Renal pelvis (tissue), 12 donors: ENCODE measurements around the gene PITPNM3. TPM values are rescaled to one million over a fixed set of nuclear protein-coding genes. Genes with fewer than 3 reads are reported as not detected.
"Not testable (repeated sequence)": the region's sequence is repeated elsewhere in the genome, so short reads cannot be mapped to it uniquely, and the experiment has no call there.

Source experiments
- DNase-seq: peaks from one replicate; pipeline ENCODE4 v3.0.0-alpha.2; 2013
- long read RNA-seq, 16 experiments: transcript quantifications; one replicate each; lab custom pipeline, GENCODE V29; 2026
- polyA plus RNA-seq, 3 donors: library from polyadenylated mRNA; unstranded; fragments of 120-200 nt; gene quantifications; one replicate each; pipeline ENCODE4 v1.2.1, GENCODE V29; 2013; ENCODE audit not compliant: insufficient read length in 3 of 3

PITPNM3 gene
- polyA plus RNA-seq = 10 to 100 TPM in 1 of 3 donors, 1 to 10 TPM in 2; 8.2 to 10.0 (median 9.8) TPM
- long read RNA-seq, donor 1 = 0 reads
- long read RNA-seq, donor 2 = 0 reads
- long read RNA-seq, donor 3, full-length matches to known transcripts = 1 of 1 reads
- long read RNA-seq, donor 3, partial matches to known transcripts = 0 of 1 reads
- long read RNA-seq, donor 3, other reads (novel, unspliced or antisense) = 0 of 1 reads
- long read RNA-seq, donor 4, full-length matches to known transcripts = 1 of 1 reads
- long read RNA-seq, donor 4, partial matches to known transcripts = 0 of 1 reads
- long read RNA-seq, donor 4, other reads (novel, unspliced or antisense) = 0 of 1 reads
- long read RNA-seq, donor 5 = 0 reads
- long read RNA-seq, donor 6, full-length matches to known transcripts = 1 of 1 reads
- long read RNA-seq, donor 6, partial matches to known transcripts = 0 of 1 reads
- long read RNA-seq, donor 6, other reads (novel, unspliced or antisense) = 0 of 1 reads
- long read RNA-seq, donor 7 = 0 reads
- long read RNA-seq, donor 8 = 0 reads
- long read RNA-seq, donor 9, full-length matches to known transcripts = 2 of 2 reads
- long read RNA-seq, donor 9, partial matches to known transcripts = 0 of 2 reads
- long read RNA-seq, donor 9, other reads (novel, unspliced or antisense) = 0 of 2 reads
- long read RNA-seq, donor 10 = 0 reads
- long read RNA-seq, donor 11 = 0 reads
- long read RNA-seq, donor 12, full-length matches to known transcripts = 1 of 10 reads
- long read RNA-seq, donor 12, partial matches to known transcripts = 9 of 10 reads
- long read RNA-seq, donor 12, other reads (novel, unspliced or antisense) = 0 of 10 reads
- long read RNA-seq, donor 13 = 0 reads
- long read RNA-seq, donor 14 = 0 reads
- long read RNA-seq, donor 15 = 0 reads
- long read RNA-seq, donor 16 = 0 reads

DNA sequence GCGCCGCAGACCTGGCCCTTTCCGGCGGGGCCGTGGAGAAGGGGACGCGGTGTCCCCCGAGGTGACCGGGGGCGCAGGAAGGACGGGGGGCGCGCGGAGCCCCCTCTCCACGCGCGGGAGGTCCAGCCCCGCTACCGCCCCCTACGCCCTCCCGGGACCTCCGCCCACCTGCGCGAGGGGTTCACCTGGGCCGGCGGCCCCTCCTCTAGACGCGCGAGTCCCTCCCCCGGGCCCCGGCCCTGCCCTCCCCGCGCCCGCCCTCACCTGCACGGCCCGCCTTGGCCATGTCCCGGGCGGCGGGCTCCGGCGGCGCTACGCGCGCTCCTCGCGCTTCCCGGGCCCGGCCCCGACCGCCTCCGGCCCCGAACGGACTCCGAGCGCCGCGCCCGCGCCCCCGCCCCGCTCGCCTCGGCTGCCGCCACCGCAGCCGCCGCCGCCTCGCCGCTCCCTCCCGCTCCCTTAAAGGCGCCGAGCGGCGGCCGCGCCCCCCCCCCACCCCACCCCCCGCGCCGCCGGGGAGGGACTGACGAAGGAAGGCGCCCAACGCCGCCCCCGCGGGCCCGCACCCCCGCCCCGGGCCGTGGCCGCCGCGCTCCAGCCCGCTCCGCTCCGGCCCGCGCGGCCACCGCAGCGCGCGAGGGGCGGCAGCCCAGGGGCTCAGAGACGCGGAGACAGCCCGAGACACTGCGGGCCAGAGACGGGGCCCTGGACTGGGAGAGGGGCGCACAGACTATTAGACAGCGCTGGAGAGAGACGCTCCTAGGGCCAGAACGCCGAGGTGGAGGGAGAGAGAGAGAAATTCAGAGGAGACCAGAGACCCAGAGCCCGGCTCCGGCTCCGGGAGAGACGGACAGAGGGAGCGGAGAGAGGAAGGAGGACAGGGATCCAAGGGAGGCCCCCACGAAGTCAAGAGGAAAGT lies at the start of gene PITPNM3:
Gene PITPNM3 (minus strand): TSS at position 435 of the 919 bp plus-strand sequence. CDS start 149 bp downstream, at position 286.
- no peak for DNase-seq

DNA sequence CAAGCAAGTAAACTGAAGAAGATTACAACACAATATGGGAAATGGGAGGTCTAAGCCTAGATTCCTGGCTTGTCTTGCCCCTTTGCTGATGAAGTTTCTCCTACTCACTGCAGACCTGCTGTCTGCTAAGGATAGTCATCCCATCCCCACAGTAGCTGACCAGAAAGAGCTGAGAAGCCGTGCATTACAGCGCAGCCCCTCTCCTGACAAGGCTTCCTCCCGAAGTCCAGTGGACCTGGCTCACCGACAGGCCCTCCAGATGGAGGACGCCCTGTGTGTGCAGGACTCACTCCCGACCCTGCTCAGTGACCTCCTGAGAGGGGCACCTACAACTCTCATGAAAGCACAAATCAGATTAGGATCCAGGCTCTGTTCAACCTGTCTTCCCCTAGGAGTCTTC lies 48.8 kb upstream of the PITPNM3 start:
- no peak for DNase-seq

DNA sequence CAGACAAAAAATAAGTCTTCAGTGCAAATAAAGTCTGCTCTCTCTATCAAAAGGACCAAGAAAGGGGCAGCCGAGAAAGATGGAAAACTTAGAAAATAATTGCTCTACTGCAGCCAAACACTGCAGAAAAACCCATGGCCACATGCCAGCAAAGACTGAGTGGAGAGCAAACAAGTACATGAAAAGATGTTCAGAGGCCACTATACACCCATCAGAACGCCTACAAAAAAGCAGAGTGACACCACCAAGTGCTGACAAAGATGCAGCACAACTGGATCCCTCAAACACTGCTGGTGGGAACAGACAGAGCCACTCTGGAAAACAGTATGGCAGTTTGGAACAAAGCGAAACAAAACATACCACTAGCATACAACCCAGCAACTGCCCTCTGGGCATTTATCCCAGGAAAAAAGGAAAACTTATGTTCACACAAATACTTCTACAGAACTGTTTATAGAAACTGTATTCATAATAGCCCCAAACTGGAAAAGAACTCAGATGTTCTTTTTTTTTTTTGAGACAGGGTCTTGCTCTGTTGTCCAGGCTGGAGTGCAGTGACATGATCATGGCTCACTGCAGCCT lies 47.5 kb upstream of the PITPNM3 start:
- DNase-seq = peak; percentile 20

DNA sequence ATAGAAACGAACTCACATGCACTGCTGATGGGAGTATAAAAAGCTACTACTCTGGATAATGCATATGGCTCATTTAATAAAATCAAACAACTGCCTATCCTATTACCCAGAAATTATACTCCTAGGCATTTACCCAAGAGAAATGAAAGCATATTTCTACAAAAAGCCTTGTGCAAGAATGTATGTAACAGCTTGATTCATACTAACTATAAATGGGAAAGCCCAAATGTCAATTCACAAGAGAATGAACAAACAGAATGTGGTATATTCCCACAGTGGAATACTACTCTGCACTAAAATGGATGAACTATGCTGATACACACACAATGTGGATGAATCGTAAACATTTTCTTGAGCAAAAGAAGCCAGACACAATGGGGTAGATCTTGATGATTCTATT lies 45.8 kb upstream of the PITPNM3 start:
- DNase-seq = no peak

DNA sequence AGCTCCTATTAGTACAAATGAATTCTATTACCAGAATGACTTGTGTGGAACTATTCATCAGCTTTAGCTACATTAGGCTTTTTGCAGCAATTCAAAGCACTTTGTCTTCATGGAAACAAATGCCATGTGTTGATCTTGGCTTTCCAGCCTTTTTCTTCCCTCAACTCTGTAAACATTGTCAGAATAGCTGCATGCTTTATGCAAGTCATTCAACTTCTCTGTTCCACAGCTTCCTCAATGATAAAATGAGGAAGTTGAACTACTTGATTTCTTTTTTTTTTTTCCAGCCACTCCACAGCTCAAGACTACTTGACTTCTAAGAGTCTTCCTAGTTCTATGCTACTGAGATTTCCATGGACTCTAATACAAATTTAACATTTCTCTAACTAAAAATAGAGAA lies 43.0 kb upstream of the PITPNM3 start:
- no peak for DNase-seq

DNA sequence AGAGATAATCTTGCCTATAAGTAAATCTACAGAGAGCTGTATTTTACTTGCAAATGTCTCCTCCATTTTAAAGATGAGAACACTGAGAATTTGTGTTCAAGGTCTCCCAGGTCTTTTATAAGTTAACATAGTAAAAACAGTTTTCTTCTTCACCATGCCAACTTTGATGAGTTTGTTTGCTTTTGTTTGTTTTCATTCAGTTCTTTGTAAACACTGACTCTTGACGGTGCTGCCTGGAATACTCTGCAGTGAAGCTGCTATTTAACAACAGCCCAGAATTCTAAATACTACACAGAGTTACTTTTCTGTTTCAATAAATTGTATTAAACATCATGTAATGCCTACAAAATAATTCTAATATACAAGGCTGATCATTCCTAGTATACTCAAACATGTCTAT lies 41.4 kb upstream of the PITPNM3 start:
- no peak for DNase-seq

DNA sequence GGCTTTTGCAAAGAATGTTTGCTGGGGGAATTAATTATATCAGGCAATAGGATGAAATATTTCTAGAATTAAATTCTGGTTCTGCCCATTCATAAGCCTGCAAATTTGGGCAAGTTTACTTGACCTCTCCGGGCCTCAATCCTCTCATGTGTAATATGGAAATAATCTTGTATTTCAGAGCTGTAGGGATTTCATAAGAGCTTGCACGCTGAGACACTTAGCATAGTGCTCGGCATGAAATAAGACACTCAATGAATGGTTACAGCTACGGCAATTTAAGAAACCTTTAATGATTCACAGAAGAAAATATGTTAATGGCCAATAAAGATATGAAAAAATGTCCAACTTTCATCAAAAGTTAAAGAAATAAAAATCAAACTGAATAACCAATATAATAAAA lies 40.6 kb upstream of the PITPNM3 start:
- DNase-seq = no peak

DNA sequence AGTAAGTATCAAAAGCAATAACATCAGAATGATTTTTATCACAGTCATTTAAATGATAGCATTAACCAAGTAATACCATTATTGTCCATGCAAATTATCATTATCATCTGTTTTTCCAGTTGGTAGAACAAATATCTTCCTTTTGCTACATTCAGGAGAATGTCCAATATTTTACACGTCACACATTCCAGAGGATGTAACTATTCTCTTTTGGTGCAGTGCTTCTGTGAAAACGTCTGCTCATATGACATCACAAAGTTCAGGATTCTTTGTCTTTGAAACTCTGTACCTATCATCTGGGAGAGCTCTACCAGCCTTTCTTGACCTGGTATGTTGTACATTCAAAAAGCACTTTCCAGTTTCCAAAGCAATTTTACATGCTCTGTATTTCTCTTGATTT lies 40.2 kb upstream of the PITPNM3 start:
- DNase-seq = no peak

DNA sequence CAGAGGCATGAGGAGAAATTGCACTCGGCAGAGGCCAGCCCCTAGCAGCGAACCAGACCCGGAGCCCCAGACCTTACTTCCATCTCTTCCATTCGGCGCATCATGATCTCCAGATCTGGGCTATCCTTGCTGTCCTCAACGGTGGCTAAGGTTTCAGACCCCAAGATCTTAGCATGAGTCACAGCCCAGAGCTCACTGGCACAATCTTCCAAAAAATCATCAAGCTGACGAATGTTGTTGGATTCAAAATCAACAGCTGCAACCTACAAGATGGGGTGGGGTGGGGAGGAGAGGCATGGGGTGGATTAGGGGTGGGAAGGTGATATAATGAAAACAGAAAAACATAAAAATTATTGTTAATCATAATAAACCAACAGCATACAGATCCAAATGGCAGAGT lies 39.7 kb upstream of the PITPNM3 start:
- no peak for DNase-seq

DNA sequence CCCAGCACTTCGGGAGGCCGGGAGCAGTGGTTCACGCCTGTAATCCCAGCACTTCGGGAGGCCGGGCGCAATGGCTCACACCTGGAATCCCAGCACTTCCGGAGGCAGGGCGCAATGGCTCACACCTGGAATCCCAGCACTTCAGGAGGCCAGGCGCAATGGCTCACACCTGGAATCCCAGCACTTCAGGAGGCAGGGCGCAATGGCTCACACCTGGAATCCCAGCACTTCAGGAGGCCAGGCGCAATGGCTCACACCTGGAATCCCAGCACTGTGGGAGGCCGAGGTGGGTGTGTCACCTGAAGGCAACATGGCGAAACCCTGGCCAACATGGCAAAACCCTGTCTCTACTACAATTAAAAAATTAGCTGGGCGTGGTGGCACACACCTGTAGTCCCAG lies 37.0 kb upstream of the PITPNM3 start:
- not testable (repeated sequence) for DNase-seq

DNA sequence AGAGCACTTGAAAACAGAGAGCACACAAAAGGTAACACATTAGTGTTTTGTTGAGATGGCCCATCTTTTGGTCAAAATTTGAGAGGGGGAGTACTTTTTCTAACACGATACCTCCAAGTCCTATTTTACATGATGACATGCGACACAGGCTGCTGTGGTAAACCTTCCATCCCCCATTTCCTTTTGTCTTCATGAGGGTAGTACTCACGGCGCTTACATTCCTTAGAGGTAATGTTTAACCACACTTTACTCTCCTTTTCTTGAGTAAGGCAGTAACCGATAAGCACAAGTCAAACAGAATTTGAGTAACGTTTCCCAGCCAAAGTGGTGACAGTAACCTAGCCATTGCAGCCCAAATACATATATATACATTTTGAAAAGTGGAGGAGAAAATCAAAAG lies 35.8 kb upstream of the PITPNM3 start:
- no peak for DNase-seq

DNA sequence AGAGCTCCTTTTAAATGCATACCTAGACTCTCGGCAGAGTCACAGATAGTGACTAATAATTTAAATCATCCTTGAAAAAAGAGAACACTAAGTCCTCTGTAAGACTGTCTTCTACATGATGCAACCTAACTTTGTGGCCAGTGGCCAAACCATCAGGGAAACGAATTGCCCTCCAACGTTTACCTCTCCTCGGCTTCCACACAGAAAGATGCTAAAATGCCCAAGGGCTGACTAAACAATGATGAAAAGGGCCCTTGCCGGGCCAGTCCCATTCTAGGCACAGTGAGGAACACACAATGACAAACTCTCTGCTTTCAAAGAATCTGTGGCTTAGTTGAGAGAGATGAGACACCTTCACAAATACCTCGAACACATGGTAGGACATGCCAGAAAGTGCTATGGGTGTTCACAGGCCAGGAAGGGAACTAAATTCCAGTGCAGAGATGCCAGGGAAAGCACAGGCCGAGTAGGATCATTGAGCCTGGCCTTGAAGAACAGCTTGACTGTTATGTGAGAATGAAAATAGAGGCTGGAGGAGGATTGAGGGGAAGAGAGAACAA lies 35.3 kb upstream of the PITPNM3 start:
- DNase-seq = no peak

DNA sequence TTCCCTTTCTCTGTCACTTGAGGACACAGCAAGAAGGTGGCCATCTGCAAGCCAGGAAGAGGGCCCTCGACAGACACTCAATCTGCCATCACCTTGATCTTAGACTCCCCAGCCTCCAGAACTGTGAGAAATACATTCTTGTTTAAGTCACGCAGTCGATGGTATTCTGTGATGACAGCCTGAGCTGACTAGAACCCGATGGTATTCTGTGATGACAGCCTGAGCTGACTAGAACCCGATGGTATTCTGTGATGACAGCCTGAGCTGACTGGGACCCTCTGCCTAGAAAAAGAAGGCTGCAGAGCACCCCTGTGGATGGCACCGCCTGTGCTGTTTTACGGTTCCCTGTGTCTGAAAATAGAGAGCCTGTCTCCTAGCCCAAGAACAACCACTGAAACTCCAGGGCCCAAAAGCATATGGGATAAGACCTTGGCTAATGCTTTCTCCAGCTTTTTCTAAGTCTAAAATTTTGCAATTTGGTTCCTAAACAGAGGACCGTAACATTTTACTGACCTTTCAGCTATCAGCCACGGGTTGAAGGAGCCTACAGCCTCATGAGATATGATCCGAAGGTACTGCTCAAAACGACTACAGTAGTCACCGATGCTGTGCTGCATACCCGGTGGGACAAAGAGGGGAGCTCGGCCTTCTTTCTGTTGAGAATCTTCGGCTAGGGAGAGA lies 33.1 kb upstream of the PITPNM3 start:
- DNase-seq = no peak

DNA sequence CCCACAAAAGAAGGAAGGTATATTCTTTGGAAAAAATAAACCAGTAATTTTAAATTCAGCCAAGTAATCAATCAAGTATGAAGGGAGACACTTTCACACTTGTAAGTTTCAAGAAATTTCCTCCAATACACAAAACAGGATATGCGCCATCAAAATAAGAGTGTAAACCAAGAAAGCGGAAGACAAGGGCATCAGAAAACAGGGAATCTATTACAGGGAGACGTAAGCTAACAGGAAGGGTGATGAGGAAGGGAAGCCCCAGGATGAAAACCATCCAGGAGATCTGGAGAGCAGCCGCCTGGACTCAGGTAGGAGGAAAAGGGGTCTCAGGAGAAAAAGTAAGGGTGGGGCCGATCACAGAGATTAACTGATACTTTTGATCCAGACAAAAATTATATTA lies 31.8 kb upstream of the PITPNM3 start:
- DNase-seq = no peak

DNA sequence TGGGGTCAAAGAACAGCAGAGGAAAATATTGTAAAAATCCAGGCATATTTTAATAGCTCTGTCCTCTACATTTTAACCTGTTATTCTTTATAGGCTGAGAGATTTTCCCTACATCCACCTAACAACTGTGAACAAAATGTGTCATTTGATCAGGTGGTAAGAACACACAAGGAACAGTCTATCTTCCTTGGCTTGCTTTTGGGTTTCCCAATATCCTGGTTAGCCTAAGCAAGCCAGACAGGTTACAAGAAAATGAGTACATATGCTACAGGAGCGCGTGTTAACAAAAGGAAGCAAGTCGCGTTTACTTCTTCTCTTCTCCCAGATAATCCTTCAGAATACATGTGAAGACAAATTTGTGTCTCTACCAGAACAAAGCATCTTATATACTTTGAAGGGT lies 31.0 kb upstream of the PITPNM3 start:
- no peak for DNase-seq

DNA sequence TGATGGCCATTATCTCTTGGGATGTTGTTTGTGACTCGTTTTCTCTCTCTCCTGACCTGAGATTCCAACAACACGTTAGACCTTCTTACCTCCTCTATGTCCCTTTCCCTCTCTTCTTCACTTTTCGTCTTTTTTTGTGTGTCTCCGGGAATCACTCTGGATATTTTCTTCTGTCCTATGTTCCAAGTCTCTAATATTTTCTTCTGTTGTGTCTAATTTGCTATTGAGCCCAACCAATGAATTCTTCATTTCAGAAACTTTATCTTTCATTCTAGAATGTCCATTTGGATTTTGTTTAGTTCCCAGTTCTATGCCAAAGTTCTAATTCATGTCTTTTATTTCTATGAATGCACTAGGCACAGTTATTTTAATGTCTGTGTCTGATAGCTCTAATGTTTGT lies 27.1 kb upstream of the PITPNM3 start:
- no peak for DNase-seq

DNA sequence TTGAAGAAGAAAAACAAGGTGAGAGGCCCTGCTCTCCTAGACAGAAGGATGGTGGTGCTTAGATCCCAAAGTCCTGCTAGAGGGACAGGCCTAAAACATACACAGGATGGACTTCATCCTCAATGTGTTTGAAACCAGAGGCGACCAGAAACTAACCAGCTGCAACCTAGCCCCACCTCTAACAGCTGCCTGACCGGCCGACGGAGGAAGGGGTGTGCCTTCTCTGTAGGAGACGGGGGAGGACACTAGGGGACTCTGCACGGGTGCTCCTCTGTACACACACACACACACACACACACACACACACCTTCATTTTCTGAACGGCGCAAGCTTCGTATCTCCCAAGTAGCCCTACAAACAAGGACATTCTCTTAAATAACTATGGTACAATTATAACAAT lies 24.3 kb upstream of the PITPNM3 start:
- DNase-seq = no peak

DNA sequence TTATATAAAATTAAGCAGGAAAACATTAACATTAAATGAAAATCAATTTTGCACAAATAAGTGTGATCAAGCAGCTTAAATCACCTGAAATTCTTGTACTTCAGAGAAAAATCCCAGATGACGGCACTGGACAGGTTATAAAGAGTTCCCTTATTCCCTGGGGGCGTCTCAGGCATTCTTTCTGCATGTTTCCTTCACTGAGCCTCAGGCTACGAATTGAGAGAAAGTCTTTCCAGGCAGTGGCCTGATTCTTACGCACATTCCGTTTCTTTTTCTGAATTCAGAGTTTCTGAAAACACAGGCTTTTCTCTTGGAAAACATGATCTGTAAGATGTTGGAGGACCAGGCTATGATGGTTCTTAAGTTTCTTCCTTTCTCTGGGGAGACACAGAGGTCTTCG lies 22.1 kb upstream of the PITPNM3 start:
- DNase-seq = no peak

DNA sequence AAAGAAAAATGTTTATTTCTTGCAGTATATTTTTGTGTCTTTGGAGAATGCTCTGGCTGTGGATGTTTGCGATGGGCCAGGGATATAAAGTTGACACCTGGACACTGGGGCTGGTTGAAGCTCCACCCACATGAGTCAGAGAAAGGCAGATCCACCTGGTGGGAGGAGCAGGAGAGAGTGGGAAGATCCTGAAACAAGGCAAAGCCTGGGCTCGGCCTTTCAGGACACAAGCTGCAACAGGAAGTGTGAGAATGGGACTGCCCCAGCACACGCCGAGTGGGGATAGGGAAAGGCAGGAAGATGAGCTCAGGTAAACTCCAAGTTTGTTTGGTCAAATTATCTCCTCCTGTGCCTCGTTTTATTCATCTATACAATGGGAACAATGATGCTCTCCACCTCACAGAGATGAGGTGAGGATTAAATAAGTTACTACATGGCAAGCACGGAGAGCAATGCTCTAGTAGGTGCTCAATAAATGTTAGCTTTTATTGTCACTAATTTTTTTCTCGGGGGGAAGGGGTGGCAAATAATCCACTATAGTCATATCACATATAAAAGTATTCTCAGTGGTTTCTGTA lies 21.4 kb upstream of the PITPNM3 start:
- no peak for DNase-seq
